CD4-positive, alpha-beta T cell treated with Interleukin-2 at 100 ng/mL for 4 hours (primary cell): Measurements from ENCODE around the gene LONRF2.
"Not testable (repeated sequence)": the region's sequence is repeated elsewhere in the genome, so short reads cannot be mapped to it uniquely, and the experiment has no call there.

ENCODE experiments used
- DNase-seq: peaks from one replicate; pipeline ENCODE4 v3.0.0-alpha.2; 2020; ENCODE audit warnings: low spot score

Gene LONRF2

GRCh38 chr2:100321866-100322820 is at the start of gene LONRF2:
Gene LONRF2 (minus strand): TSS chr2:100322501. CDS start chr2:100322093, 408 bp downstream.
- no peak for DNase-seq

GRCh38 chr2:100367163-100367562 is 44.9 kb upstream of the LONRF2 start:
- no peak for DNase-seq

GRCh38 chr2:100365434-100365833 is 43.1 kb upstream of the LONRF2 start:
- DNase-seq = no peak

- not testable (repeated sequence) for DNase-seq
Measured at GRCh38 chr2:100362269-100362668, 40.0 kb upstream of the LONRF2 start.

GRCh38 chr2:100359576-100359975 is 37.3 kb upstream of the LONRF2 start:
- no peak for DNase-seq

- no peak for DNase-seq
Measured at GRCh38 chr2:100358554-100358953, 36.3 kb upstream of the LONRF2 start.

GRCh38 chr2:100352521-100352920 is 30.2 kb upstream of the LONRF2 start:
- no peak for DNase-seq

GRCh38 chr2:100350661-100351185 is 28.4 kb upstream of the LONRF2 start:
- DNase-seq = no peak

- DNase-seq = not testable (repeated sequence)
Measured at GRCh38 chr2:100345144-100345543, 22.8 kb upstream of the LONRF2 start.

- no peak for DNase-seq
Measured at GRCh38 chr2:100344433-100344832, 22.1 kb upstream of the LONRF2 start.

GRCh38 chr2:100342466-100342865 is 20.2 kb upstream of the LONRF2 start:
- DNase-seq = not testable (repeated sequence)

- no peak for DNase-seq
Measured at GRCh38 chr2:100339823-100340222, 17.5 kb upstream of the LONRF2 start.

GRCh38 chr2:100334929-100335328 is 12.6 kb upstream of the LONRF2 start:
- DNase-seq = no peak

- DNase-seq = no peak
Measured at GRCh38 chr2:100327742-100328141, 5.4 kb upstream of the LONRF2 start.

GRCh38 chr2:100321179-100321865 is 979 bp downstream of the LONRF2 start:
- no peak for DNase-seq

GRCh38 chr2:100320547-100321178 is 1.6 kb downstream of the LONRF2 start:
- no peak for DNase-seq

- DNase-seq = no peak
Measured at GRCh38 chr2:100317634-100318033, 4.7 kb downstream of the LONRF2 start.

- no peak for DNase-seq
Measured at GRCh38 chr2:100309973-100310719, 12.2 kb downstream of the LONRF2 start.

GRCh38 chr2:100309311-100309710 is 13.0 kb downstream of the LONRF2 start:
- no peak for DNase-seq

GRCh38 chr2:100303744-100304143 is 18.6 kb downstream of the LONRF2 start:
- no peak for DNase-seq

GRCh38 chr2:100302585-100302892 is 19.8 kb downstream of the LONRF2 start:
- DNase-seq = no peak
